HG03342 (cell line): ENCODE data around the gene MYBPC1.

Source experiments
- ATAC-seq: cut with Tn5 transposase; IDR thresholded peaks from one replicate; pipeline ENCODE4 v1.9.1; 2021; ENCODE audit warnings: mild to moderate bottlenecking, moderate library complexity; ENCODE audit not compliant: unreplicated experiment

MYBPC1 gene

GRCh38 chr12:101598483-101598882 lies 3.7 kb downstream of the MYBPC1 start:
- ATAC-seq = no peak

- no peak for ATAC-seq
Measured at GRCh38 chr12:101599311-101599710, 4.5 kb downstream of the MYBPC1 start.

GRCh38 chr12:101599771-101600484 lies 5.2 kb downstream of the MYBPC1 start:
- ATAC-seq = no peak

- ATAC-seq = no peak
Measured at GRCh38 chr12:101604132-101604531, 9.4 kb downstream of the MYBPC1 start.

- ATAC-seq = no peak
Measured at GRCh38 chr12:101607894-101608293, 13.1 kb downstream of the MYBPC1 start.

- no peak for ATAC-seq
Measured at GRCh38 chr12:101608301-101609133, 13.7 kb downstream of the MYBPC1 start.

- ATAC-seq = no peak
Measured at GRCh38 chr12:101609198-101609597, 14.4 kb downstream of the MYBPC1 start.

GRCh38 chr12:101612160-101612916 lies 17.6 kb downstream of the MYBPC1 start:
- ATAC-seq = no peak

- no peak for ATAC-seq
Measured at GRCh38 chr12:101616027-101616494, 21.3 kb downstream of the MYBPC1 start.

- no peak for ATAC-seq
Measured at GRCh38 chr12:101619026-101619786, 24.4 kb downstream of the MYBPC1 start.

GRCh38 chr12:101619858-101620761 lies 25.3 kb downstream of the MYBPC1 start:
- ATAC-seq = no peak

GRCh38 chr12:101620762-101621133 lies 26.0 kb downstream of the MYBPC1 start:
- no peak for ATAC-seq

- no peak for ATAC-seq
Measured at GRCh38 chr12:101628676-101629075, 33.9 kb downstream of the MYBPC1 start.

- peak; percentile 95 for ATAC-seq
Measured at GRCh38 chr12:101634724-101635123, 40.0 kb downstream of the MYBPC1 start.

- no peak for ATAC-seq
Measured at GRCh38 chr12:101637936-101638335, 43.2 kb downstream of the MYBPC1 start.

GRCh38 chr12:101642115-101643067 lies 47.6 kb downstream of the MYBPC1 start:
- no peak for ATAC-seq

GRCh38 chr12:101647711-101648110 lies 52.9 kb downstream of the MYBPC1 start:
- ATAC-seq = no peak

GRCh38 chr12:101648195-101648594 lies 53.4 kb downstream of the MYBPC1 start:
- no peak for ATAC-seq
